NCI-H146 (cell line): ENCODE results near the gene TOPORS.
"Not testable (repeated sequence)": the region's sequence is repeated elsewhere in the genome, so short reads cannot be mapped to it uniquely, and the experiment has no call there.

Source experiments
- DNase-seq: peaks from one replicate; lab custom pipeline; 2025; lab: John Stamatoyannopoulos, UW

Gene TOPORS

DNA sequence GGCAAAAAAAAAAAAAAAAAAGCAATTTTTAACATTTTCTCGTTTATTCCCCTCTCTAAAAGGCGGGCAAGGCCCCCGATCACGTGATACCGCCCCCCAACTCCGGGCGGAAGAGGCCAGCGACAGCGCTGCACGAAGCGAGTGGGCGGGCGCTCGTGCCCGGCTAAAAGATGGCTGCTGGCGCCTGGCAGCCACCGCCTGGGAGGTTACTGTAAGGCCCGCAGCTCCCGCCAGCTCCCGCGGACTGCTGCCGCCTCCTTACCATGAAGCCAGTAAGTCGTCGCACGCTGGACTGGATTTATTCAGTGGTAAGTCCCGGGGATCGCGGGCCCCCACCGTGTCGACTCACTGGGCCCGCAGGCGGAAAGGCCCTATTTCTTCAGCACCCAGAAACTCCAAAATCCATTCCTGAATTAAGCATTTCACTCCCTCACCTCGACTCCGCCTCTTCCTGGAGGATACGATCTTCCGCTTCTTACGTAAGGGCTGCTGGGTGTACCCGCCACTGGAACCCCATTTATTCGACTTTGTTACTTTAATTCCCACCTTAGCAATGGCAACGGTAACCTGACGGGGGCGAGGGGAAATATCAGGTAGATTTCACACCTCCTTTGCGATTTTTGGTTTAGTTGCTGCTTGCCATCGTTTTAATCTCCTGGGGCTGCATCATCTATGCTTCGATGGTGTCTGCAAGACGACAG is at the start of gene TOPORS, which contains the start of gene SMIM27:
Gene TOPORS (minus strand): TSS at position 415 of the 701 bp plus-strand sequence. CDS start 150 bp downstream, at position 265.
Gene SMIM27 (plus strand): TSS at position 156 of the 701 bp plus-strand sequence. CDS start 108 bp downstream, at position 264.
- DNase-seq: peak; percentile 94

DNA sequence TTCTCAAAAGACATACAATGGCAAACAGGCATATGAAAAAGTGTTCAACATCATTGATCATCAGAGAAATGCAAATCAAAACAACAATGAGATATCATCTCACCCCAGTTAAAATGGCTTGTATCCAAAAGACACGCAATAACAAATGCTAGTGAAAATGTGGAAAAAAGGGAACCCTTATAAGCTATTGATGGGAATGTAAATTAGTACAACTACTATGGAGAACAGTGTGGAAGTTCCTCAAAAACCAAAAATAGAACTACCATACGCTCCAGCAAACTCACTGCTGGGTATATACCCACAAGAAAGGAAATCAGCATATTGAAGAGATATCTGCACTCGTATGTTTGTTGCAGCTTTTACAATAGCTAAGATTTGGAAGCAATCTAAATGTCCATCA is 46.6 kb upstream of the TOPORS start:
- not testable (repeated sequence) for DNase-seq

DNA sequence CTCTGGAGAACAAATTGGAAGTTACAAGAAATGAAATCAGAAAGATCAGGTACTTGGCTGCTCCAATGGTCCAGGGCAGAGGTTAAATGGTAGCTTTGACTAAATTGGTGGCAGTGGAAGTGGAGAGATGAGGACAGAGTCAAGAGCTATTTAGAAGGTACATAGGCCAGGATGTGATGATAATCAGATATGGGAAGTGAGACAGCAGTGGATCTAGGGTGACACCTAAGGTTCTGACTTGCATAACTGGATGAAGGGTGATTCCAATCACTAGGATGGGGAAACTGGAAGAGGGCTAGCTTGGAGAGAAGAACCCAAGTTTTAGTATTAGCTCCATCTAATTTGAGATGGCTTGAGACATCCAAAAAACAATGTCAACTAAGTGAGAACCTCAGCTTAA is 44.5 kb upstream of the TOPORS start:
- DNase-seq: no peak

DNA sequence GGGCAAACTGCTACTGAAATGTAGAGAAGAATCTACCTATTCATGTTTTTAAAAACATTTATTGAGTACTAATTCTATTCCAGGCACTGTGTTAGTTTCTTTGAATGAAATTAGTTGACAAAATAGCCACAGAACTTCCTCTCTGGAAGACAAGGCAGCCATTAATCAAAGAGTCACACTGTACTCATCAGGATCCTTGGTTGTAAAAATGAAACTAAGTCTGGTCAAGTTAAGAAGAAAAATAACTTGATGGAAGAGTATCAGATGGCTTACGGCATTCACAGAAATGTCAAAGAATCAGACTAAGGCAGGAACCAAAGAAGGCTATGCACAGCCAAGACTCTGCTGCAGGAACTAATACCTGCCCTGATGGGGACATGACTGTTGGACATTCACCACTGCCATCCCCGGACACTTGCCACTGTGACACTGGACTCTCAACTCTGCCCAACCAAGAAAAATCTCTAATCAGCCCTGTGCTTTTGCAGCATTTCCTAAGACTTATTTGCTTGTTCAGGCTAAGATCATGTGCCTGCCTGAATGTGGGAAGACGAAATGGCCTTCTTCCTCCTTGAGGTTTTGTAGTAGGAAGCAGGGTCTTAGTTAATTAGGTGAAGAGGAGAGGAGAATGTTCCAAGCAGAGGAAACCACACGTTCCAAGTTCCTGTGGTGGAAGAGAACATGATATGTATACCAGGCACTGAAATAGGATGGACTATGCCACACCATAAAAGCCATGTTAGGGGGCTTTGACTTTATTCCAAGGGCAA is 43.9 kb upstream of the TOPORS start:
- DNase-seq: no peak

DNA sequence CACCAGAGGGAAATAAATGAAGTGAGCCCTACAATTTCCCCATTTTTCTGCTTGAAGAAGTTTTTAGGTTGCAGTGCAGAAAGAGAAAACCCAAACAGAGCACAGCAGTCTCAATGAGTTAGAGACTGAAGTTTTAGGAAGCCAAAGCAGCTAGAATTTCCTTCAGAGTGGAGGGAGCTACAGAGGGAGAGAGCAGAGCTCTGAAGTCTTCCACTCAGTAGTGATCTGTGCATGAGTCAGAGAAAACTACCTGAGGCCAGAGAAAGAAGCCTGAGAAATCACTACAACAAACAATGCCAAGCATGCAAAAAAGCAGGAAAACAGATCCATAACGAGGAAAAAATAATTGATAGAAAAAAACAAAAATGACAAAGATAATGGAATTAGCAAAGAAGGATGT is 38.5 kb upstream of the TOPORS start:
- DNase-seq: no peak

DNA sequence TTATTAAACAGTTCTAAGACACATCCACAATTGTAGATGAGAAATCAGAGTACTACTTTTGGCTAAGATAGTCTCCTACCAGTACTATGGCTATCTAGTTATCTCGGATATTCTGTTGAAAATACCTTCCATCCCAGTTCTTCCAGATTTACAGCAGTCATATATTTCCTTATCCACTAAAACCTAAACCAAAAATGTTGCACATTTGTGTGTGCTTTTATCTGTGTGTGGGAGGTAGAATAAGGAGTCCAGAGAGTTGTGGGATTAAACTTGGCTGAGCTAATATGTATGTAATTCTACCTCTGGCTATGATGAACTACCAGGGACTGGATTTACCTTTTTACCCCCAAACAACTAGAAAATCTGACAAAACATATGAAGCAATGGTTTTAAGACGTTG is 38.1 kb upstream of the TOPORS start:
- no peak for DNase-seq

DNA sequence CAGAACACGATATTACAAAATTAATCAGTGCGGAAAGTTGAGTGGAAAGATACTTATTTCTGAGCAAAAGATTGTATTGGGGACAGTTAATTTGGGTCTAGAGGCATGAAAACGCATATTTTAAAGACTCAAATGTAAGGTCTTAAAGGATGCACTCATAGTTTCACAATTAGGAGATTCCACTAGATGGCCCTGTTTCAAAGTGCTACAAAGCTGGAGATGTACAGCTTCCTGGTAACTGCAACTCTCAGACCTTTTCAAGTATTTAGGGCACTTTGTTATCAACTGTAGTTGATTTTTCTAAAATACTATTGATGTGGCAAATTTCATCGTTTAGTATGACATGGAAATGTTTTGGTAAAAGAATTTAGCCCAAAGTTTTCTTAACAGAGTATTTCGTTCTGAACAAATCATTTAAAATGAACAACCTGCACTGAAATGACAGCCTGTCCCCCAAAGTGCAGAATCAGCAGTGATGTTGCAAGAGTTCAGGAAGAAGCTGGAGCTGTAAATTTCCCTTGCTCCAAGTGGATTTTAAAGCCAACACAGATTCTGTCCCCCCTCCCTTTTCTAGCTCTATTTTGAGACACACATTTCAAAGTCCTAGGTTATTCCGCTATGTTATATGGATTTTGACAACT is 36.8 kb upstream of the TOPORS start:
- no peak for DNase-seq

DNA sequence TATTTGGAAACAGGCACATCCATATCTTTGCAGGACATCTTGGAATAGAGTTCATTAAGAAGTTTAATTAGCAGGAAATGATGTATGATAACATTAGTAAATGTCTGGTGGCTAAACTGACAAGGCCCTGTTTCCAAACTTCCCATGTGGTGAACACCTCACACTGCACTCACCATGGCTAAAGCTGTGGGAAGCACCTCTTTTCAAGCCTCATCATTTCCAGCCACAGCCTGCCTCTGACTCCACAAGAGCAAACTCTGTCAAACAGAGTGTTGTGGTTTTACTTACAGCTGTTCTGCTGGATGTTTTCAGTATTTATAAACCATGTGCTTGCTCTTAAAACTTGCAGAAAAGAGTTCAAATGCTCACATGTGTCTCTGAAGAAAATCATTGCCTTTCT is 35.5 kb upstream of the TOPORS start:
- no peak for DNase-seq

DNA sequence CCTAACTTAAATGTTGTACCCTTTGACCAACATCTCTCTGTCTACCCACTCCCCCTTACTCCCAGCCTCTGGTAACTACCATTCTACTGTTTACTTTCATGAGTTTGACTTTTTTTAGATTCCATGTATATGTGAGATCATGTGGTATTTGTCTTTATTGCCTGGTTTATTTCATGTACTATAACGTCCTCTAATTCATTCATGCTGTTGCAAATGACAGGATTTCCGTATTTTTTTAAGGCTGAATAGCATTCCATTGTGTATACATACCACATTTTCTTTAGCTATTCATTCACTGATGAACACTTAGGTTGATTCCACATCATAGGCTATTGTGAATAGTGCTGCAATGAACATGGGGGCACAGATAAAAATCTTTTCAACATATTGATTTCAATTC is 32.4 kb upstream of the TOPORS start:
- DNase-seq: no peak

DNA sequence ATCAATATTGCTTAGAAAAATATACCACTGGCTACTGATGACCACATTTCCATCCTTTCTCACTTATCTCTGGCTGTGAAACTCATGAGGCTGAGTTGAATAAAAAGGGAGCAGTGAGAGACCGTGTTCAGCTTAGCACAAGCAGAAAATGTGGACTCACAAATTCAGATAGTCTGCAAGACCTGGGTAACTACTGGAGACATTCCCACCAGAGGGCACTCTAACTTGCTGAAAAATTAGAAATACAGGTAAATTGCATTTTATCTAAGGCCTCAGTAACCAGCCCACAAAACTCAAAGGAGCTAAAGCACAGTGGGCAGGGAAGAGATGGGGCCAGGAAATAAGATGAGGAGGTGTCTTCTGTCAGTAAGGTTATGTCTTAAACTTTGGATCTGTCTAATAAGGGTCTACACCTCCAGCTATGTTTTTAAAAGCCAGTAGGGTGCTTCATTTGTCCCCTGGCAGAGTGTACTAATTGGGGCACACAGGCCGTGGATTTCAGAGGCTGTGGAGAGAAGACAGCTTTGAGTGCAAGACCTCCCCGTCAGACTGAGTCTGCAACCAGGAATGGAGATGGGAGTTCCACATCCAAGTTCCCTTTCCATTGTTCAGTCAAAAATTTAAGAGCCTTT is 29.2 kb upstream of the TOPORS start:
- DNase-seq: peak; percentile 68

DNA sequence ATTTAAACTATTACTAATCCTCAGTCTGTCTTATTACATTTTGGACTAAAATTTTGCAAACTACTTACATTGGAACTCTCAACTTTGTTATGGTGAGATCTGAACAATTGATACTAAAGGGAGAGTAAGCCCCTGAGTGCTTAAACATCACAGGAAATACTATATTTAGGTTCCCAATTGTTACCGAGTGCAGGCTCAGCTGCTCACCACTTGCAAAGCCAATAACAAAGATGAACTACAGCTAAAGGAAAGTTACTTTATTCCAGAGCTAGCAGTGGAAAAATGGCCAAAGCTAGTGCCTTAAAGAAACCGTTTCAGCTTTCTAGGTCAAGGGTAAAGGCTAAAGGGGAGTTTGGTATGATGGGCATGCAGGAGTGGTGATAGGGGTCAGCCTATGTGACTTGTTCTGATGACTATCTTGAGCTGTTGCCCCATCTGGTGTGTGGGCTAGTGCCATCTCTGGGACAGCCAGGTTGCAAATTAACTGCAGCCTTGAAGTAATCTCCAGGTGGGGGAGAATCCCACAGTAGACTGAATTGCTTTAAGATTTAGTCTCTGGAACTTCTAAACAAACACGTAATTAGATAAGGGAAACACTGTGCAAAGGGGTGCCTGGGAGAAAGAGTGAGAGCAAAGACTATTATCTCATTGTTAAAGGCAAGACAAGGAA is 28.4 kb upstream of the TOPORS start:
- DNase-seq: no peak

DNA sequence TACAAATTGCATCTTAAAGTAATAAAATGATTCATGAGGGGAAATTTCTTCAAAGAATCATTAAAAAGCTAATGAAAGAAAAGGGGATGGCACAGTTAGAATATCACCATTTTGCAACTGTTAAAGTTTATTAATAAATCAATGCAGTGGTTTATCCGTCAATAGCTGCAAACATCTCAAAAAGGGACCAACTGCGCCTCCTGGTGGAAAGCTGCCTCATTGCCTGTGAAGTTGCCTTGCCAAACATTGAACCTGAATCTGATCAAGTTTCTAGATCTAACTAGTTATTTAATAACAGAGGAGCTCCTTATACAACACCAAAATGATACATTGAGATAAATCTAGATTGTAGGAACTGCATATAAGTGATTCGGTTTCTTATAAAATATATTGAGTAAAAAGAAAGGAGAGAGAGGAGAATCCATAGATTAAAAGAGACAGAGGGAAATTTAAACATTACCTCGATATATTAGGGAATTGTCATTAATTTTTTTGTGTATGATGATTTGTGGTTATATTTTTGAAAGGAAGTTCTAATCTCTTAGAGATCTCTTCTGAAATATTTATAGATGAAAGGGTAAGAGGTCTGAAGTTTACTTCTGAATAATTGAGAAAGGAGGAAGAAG is 27.4 kb upstream of the TOPORS start:
- peak; percentile 53 for DNase-seq

DNA sequence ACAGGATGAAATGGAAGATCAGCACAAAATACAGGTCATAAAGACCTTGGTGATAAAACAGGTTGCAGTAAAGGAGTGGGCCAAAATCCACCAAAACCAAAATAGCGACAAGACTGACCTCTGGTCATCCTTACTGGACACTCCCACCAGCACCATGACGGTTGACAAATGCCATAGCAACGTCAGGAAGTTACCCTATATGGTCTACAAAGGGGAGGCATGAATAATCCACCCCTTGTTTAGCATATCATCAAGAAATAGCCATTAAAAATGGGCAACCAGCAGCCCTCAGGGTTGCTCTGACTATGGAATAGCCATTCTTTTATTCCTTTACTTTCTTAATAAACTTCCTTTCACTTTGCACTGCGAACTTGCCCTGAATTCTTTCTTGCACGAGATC is 26.6 kb upstream of the TOPORS start:
- DNase-seq: no peak

DNA sequence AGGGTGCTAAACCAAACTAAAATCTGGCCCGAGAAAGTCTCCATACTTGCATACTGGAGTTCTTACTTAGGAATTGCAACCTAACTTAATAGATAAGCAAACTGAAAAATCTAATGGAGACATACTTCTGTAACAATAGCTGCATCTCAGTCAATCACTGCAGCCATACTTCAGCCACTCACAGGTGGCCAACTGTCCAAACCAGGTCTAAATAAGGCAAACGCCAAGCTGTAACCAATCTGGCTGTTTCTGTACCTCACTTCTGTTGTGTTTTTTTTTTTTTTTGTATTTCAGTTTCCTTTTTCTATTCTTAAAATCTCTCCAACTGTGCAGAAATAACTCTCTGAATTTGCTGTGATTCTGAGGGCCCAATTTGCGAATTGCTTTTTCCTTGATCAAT is 24.9 kb upstream of the TOPORS start:
- DNase-seq: no peak

DNA sequence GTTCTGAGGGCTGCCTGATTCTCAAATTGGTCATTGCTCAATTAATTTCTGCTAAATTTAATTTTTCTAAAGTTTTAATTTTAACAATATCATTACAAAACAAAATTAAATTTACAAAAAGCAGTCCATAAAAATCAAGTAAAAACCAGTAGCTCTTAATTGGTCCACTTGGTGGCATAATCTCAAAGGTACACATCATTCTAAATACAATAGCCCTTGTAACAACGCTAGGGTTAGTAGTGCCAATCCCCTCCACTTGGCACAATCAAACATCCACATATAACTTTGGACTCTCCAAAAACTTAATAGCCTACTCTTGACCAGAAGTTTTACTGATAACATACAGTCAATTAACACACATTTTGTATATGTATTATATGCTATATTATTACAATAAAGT is 22.5 kb upstream of the TOPORS start:
- no peak for DNase-seq

DNA sequence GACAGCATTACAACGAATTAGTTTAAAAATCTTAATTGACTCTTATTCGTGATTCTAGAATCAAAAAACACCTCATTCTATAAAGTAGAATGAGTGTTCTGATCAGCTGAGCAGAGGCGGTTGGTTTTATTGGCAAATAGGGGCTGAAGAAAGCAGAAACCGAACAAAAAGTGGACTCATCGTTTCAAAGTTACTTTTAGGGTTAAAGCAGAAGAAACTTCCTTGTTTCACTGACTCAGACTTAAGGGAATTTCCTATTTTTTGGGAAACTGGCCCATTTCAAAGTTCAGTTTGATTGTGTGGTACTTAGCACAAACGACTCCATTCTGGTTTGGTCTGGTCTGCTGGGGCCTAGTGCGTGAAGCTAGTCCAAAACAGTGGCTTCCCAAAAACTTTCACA is 21.4 kb upstream of the TOPORS start:
- DNase-seq: no peak

DNA sequence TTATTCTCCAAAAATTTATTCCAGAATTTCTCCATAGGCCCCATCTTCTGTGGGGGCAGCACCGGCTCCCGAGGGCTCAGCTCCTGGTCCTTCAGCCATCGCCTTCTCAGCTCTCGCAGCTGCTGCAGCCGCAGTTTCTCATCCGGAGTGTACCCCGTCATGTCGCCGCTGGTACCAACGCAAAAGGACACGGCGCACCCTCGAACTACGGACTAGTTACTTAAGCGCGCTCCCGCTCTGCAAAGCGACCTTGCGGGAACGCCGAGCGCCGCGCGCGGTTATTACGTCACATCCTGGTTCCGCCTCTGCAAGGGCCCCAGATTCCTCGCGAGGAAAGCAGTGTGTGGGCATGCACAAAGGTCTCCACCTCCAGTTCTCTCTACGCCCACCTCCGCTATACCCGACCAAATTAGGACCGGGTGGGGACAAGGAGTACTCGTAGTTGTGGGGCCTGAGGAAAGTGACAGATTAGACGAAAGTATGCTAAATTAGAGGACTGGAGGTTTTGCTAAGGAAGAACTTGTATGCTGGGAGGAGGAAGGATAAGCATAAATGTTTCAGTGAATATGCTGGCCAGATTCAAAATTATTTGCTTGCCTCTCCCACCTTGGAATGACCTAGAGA is 20.6 kb upstream of the TOPORS start, which contains the start of gene NDUFB6:
Gene NDUFB6 (minus strand): TSS at position 260 of the 624 bp plus-strand sequence. CDS start 99 bp downstream, at position 161.
- peak; percentile 95 for DNase-seq

DNA sequence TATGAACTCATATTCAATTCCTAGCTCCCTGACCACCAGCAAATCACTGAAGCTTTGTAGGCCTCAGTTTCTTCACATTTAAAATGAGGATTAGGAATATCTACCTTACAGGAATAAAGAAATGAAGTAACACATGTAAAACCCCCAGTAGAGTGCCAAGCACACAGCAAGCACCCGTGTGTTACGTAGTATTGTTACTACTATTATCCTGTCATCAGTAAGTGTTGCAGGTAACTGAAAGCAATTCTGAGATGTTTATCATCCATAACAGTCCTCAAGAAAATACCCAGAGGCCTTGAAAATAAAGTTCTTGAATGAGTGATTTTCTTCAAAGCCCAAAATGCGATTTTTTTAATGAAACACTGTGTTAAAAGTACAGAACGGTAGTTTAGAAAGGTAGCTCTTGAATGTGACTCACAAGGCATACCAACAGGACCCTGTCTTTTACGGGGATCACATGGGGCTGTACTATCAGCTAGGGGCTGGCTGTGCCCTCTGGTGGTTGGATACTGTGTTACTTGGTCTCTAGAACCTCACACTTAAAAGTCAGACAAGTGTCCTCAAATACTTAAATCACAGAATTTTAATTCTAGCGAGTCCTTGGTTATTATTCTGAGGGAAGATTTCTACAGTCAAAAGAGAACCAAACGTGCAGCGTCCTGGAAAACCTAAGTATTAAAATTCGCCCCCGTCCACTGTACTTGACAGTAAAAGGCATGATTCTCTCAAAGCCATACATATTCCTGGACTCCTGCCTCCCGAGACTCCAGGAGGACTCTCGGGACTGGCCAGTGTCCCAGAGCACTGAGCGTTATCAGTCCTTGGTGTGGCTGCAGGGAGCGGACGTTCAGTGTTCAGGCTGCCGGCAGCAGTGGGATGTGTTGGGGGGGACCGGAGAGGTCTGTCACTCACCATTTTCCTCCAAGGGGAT is 19.8 kb upstream of the TOPORS start:
- DNase-seq: peak; percentile 72

DNA sequence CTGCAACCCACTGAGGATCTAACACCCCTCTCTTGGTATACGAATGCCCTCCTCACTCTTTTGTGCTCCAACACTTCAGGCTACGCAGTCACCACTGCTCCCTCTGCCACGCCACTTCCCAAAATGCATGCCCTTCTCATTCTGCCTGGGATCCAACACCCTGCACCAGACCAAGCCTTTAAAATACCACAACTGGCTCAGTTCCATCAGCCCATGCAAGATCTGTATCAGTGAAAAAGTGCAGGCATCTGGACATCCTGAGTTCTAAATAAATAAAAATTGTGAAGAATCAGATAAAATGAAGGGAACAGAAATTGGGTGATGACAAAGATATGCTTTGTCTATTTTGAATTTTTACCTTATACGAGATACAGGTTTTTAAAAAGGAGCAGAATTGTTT is 17.9 kb upstream of the TOPORS start:
- no peak for DNase-seq

DNA sequence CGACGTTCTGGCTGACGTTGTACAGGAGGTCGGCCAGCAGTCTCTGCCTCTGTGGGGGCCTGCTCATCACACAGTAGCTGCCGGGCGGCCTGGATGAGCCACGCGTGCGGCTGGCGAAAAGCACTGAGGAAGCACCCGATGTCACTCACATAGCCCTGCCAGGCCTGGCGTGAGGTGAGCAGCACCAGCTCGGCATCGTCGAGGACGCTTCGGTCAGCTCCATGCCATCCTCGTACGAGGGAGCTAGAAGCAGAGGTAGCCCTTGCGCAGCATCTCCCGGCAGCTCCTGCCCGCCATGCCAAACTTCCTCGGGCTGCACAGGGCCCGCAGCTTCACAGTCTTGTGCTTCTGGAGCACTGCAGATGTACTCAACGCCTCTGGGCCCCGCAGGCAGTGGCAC is 14.4 kb upstream of the TOPORS start:
- DNase-seq: no peak
